ENCODE measurements around the gene FGF14.

Gene FGF14

DNA sequence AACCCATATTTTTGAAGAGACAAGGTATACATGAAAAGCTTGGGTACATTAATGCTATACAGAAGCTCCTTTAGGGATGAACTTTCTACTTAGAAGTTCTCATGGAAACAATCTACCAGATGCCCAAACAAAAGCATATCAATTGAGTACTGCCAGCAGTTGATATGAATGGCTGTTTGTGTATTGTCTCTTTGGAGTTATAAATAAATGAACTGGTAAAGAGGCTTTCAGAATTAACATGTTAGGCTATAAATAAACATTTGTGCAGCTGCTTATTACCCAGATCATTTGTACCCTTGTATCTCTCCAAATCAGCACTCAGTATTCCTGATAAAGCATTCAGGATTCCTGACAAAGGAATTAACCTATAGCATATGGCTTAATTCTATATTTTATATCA lies 418.9 kb downstream of the FGF14 start:
- TF ChIP-seq, protein P1, sequence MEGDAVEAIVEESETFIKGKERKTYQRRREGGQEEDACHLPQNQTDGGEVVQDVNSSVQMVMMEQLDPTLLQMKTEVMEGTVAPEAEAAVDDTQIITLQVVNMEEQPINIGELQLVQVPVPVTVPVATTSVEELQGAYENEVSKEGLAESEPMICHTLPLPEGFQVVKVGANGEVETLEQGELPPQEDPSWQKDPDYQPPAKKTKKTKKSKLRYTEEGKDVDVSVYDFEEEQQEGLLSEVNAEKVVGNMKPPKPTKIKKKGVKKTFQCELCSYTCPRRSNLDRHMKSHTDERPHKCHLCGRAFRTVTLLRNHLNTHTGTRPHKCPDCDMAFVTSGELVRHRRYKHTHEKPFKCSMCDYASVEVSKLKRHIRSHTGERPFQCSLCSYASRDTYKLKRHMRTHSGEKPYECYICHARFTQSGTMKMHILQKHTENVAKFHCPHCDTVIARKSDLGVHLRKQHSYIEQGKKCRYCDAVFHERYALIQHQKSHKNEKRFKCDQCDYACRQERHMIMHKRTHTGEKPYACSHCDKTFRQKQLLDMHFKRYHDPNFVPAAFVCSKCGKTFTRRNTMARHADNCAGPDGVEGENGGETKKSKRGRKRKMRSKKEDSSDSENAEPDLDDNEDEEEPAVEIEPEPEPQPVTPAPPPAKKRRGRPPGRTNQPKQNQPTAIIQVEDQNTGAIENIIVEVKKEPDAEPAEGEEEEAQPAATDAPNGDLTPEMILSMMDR (IDR thresholded peaks at IDR 0.05; ENCODE audit: low read length, missing control alignments), result no peak
- H3K4me3 ChIP-seq (replicated peaks; ENCODE audit: low read depth, low read length), result no peak overlapping the region
- no peak for DNase-seq (ENCODE audit: low read depth)

DNA sequence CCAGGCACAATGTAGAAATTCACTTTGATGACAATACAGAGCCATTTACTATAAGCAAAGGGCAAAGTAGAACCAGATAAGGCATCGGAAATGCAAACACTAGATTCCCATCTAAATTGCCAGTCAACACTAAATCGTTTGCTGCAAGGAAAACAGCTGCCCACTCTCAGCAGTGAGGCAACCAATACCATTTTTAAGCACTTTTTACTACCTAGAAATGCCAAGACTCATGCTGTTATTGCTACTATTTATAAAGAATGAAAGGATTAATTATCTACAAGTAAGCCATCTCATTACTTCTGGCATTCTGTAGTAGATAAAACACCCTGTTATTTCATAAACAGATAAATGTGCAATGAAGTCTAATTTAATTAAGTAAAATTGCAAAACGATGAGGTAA lies 422.0 kb downstream of the FGF14 start:
- H3K4me3 ChIP-seq (replicated peaks; ENCODE audit: low read depth, low read length), result no peak overlapping the region
- no peak for DNase-seq (ENCODE audit: low read depth)
- TF ChIP-seq, protein P1 (IDR thresholded peaks at IDR 0.05; ENCODE audit: low read length, missing control alignments), result no peak

DNA sequence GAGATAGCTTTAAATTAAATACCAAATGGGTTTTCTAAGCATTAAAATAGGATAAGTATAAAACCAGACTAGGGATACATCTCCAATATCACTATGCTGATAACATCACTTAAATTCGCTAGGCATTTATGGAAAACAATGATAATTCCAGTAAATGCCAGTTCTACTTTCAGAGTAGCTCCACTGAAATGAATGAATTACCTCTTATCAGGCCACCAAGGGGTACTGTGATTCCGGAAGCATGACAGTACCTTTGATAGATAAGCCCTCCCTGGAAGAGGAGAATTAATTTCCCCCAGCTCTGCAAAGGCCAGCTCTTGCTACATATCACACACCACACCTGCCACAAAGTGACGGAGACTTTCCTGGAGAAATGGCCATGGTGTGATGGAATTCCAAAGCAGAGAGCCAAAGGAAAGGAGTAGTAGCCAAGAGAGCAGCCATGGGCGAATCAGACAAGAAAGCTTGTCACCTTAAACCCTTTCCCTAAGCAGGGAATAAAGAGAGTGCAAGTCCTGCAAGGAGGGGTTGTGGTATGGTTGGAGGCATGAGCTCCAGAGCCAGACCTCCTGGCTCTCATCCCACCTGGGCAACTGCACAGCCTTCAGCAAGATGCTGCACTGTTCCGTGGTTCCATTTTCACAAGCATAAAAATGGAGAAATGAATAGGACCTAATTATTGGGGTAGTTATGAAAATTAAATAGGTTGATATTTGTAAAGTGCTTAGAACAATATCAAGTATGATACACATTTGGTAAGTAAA lies 423.1 kb downstream of the FGF14 start:
- DNase-seq (ENCODE audit: low read depth), result no peak
- no peak overlapping the region for H3K4me3 ChIP-seq (replicated peaks; ENCODE audit: low read depth, low read length)
- TF ChIP-seq, protein P1 (IDR thresholded peaks at IDR 0.05; ENCODE audit: low read length, missing control alignments), result no peak

DNA sequence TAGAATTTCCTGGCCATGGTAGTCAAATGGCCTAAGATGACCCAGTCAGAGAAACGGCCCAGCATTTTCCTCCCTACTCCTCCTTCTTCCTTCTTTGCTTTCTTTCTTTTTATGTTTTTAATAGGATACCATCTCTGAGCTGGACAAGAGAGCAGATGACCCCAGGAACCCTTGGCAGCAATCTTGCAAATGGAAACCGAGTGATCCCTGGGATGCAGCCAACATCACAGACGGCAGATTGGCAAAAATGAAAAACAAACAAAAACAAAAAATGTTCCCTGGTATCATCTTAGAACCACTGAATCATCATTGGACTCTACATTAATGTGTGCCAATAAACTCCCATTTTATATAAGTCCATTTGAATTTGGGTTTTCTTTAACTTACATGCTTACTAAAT lies 424.4 kb downstream of the FGF14 start:
- TF ChIP-seq, protein P1 (IDR thresholded peaks at IDR 0.05; ENCODE audit: low read length, missing control alignments), result no peak
- no peak overlapping the region for H3K4me3 ChIP-seq (replicated peaks; ENCODE audit: low read depth, low read length)
- DNase-seq (ENCODE audit: low read depth), result no peak

DNA sequence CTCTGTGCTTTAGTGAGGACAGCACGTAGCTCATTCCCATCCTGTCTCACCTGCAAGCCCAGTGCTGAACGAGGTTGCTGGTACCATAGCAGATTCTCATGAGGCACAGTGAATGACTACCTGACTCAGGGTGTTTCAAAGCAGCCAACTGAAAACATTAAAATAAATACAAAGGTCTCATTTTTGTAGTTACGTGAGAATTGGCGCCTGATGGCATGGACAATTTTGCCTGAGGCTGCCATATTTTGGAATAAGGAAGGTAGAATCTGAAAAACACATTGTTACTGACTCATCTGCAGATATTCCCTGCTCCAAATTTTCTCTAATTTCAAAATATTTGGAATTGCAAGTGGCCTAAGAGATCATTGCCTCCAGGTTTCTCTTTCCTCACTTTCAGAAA lies 429.7 kb downstream of the FGF14 start:
- TF ChIP-seq, protein P1 (IDR thresholded peaks at IDR 0.05; ENCODE audit: low read length, missing control alignments), result no peak
- H3K4me3 ChIP-seq (replicated peaks; ENCODE audit: low read depth, low read length), result no peak overlapping the region
- no peak for DNase-seq (ENCODE audit: low read depth)

DNA sequence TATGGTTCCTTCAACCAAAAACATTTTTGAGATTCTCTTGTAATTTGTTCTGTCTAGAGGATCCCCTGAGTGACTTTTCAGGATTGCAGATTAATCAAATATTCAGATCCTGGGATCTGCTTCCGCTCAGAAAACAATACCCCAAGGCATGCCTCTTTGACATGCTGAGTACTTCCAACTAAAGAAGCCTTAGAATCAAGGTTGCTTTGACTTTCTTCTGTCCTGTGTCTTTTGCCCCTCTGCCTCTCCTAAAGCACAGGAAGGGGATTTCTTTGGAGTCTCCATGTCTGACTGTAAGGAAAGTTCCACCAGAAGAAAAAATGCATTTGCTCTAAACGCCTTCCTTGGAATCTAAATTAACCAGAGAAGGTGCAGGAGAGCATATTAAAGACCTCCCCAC lies 431.5 kb downstream of the FGF14 start:
- TF ChIP-seq, protein P1 (IDR thresholded peaks at IDR 0.05; ENCODE audit: low read length, missing control alignments), result no peak
- no peak overlapping the region for H3K4me3 ChIP-seq (replicated peaks; ENCODE audit: low read depth, low read length)

DNA sequence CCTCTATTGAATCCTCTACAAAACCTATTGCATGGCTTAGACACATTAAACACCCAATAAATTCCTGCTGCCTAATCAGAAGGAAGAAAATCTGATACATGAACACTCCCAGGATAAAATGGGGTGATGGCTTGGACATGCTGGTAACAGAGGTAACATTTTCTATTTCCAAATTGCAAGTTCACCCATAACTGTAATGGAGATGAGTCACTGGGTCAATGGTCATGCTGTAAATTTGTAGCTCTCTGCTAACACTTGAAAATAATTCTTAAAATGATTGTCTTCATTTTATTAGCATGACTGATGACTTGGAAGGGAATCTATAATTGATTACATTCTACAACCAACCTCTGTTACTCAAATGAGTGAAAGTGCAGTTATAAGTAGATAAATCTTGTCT lies 434.1 kb downstream of the FGF14 start:
- H3K4me3 ChIP-seq (replicated peaks; ENCODE audit: low read depth, low read length), result no peak overlapping the region
- TF ChIP-seq, protein P1 (IDR thresholded peaks at IDR 0.05; ENCODE audit: low read length, missing control alignments), result no peak
- no peak for DNase-seq (ENCODE audit: low read depth)

More for the DNA sequence above, 431.5 kb downstream of the FGF14 start:
- no peak for DNase-seq (ENCODE audit: low read depth)
